ENCODE data around the gene SVEP1.
"Not testable (repeated sequence)": the region's sequence is repeated elsewhere in the genome, so short reads cannot be mapped to it uniquely, and the experiment has no call there.

SVEP1 gene

GRCh38 chr9:110579034-110579861 lies at the start of gene SVEP1:
TSS of gene SVEP1 (minus strand) at chr9:110579741. CDS start at chr9:110579543, 198 bp downstream.
- DNase-seq (ENCODE audit: low spot score) = peak; percentile 64

- DNase-seq (ENCODE audit: low spot score) = no peak
Measured at GRCh38 chr9:110626101-110626829, 46.7 kb upstream of the SVEP1 start.

- peak; percentile 57 for DNase-seq (ENCODE audit: low spot score)
Measured at GRCh38 chr9:110623462-110624025, 44.0 kb upstream of the SVEP1 start.

GRCh38 chr9:110622368-110622767 lies 42.8 kb upstream of the SVEP1 start:
- no peak for DNase-seq (ENCODE audit: low spot score)

GRCh38 chr9:110620726-110621125 lies 41.2 kb upstream of the SVEP1 start:
- DNase-seq (ENCODE audit: low spot score) = no peak

GRCh38 chr9:110619831-110620230 lies 40.3 kb upstream of the SVEP1 start:
- no peak for DNase-seq (ENCODE audit: low spot score)

GRCh38 chr9:110615498-110615897 lies 36.0 kb upstream of the SVEP1 start:
- DNase-seq (ENCODE audit: low spot score) = no peak

- DNase-seq (ENCODE audit: low spot score) = not testable (repeated sequence)
Measured at GRCh38 chr9:110614576-110614975, 35.0 kb upstream of the SVEP1 start.

GRCh38 chr9:110606179-110606790 lies 26.7 kb upstream of the SVEP1 start:
- DNase-seq (ENCODE audit: low spot score) = no peak

GRCh38 chr9:110605565-110605964 lies 26.0 kb upstream of the SVEP1 start:
- DNase-seq (ENCODE audit: low spot score) = no peak

GRCh38 chr9:110604171-110604601 lies 24.6 kb upstream of the SVEP1 start:
- DNase-seq (ENCODE audit: low spot score) = no peak

GRCh38 chr9:110602281-110602680 lies 22.7 kb upstream of the SVEP1 start:
- peak; percentile 28 for DNase-seq (ENCODE audit: low spot score)

- DNase-seq (ENCODE audit: low spot score) = peak; percentile 41
Measured at GRCh38 chr9:110601098-110601497, 21.6 kb upstream of the SVEP1 start.

- DNase-seq (ENCODE audit: low spot score) = no peak
Measured at GRCh38 chr9:110599468-110599867, 19.9 kb upstream of the SVEP1 start.

- DNase-seq (ENCODE audit: low spot score) = no peak
Measured at GRCh38 chr9:110592044-110592830, 12.7 kb upstream of the SVEP1 start.

GRCh38 chr9:110591526-110591925 lies 12.0 kb upstream of the SVEP1 start:
- DNase-seq (ENCODE audit: low spot score) = no peak

GRCh38 chr9:110590816-110591215 lies 11.3 kb upstream of the SVEP1 start:
- DNase-seq (ENCODE audit: low spot score) = no peak

GRCh38 chr9:110588296-110588695 lies 8.8 kb upstream of the SVEP1 start:
- DNase-seq (ENCODE audit: low spot score) = no peak

- DNase-seq (ENCODE audit: low spot score) = no peak
Measured at GRCh38 chr9:110583237-110583636, 3.7 kb upstream of the SVEP1 start.

GRCh38 chr9:110582156-110582555 lies 2.6 kb upstream of the SVEP1 start:
- no peak for DNase-seq (ENCODE audit: low spot score)

- DNase-seq (ENCODE audit: low spot score) = no peak
Measured at GRCh38 chr9:110580850-110581249, 1.3 kb upstream of the SVEP1 start.

GRCh38 chr9:110579862-110580219 lies 300 bp upstream of the SVEP1 start:
- peak; percentile 21 for DNase-seq (ENCODE audit: low spot score)
